Measurements from ENCODE around the gene TMEM221.

TMEM221 gene

GRCh38 chr19:17458970-17459369 lies 10.5 kb upstream of the TMEM221 start (continued):
- no peak for TF ChIP-seq ZNF565 (CRISPR knock-in tag; conservative IDR thresholded peaks at IDR 0.05; ENCODE audit: low read depth)
- no peak for TF ChIP-seq ISL1 (CRISPR knock-in tag; IDR thresholded peaks at IDR 0.05)
- no peak for TF ChIP-seq PPARA (CRISPR knock-in tag; IDR thresholded peaks at IDR 0.05; ENCODE audit: borderline replicate concordance)
- no peak for TF ChIP-seq SNAI2 (CRISPR knock-in tag; IDR thresholded peaks at IDR 0.05)
- TF ChIP-seq ESRRG (CRISPR knock-in tag; IDR thresholded peaks at IDR 0.05), result no peak
- TF ChIP-seq RARB (CRISPR knock-in tag; IDR thresholded peaks at IDR 0.05), result no peak
- TF ChIP-seq POU6F1 (CRISPR knock-in tag; IDR thresholded peaks at IDR 0.05; ENCODE audit: borderline replicate concordance, low read depth), result no peak
- TF ChIP-seq TCF4 (CRISPR knock-in tag; IDR thresholded peaks at IDR 0.05; ENCODE audit: borderline replicate concordance), result no peak
- TF ChIP-seq CREB5 (CRISPR knock-in tag; IDR thresholded peaks at IDR 0.05; ENCODE audit: low read depth), result no peak

DNA sequence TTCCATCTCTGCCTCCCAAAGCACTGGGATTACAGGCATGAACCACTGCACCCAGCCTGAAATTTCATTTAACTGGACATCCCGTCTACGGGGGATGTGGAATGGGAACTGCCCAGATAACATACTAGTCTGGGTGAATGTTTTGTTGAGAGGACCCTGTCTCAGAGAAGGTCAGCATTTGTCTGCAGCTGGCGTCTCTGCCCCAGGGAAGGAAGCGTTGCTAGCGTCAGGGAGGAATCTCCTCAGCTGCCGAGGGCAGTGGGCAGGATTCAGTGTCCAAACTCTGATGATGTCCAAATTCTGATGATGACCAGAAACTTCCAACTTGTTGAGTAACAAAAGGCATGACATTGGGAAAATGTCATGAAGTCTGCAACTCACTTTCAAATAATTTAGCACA lies 9.1 kb upstream of the TMEM221 start:
- ATAC-seq, result no peak

More for the DNA sequence above, 9.1 kb upstream of the TMEM221 start:
- TF ChIP-seq ZFP3 (CRISPR knock-in tag; IDR thresholded peaks at IDR 0.05) (no peak), ISL1 (CRISPR knock-in tag; IDR thresholded peaks at IDR 0.05) (no peak), OSR1 (CRISPR knock-in tag; IDR thresholded peaks at IDR 0.05) (no peak), CREB5 (CRISPR knock-in tag; IDR thresholded peaks at IDR 0.05; ENCODE audit: low read depth) (no peak), ZC3H10 (CRISPR knock-in tag; IDR thresholded peaks at IDR 0.05) (no peak), BACH2 (CRISPR knock-in tag; IDR thresholded peaks at IDR 0.05; ENCODE audit: borderline replicate concordance) (no peak), GLIS3 (CRISPR knock-in tag; IDR thresholded peaks at IDR 0.05) (no peak), ESRRG (CRISPR knock-in tag; IDR thresholded peaks at IDR 0.05) (no peak), PATZ1 (CRISPR knock-in tag; IDR thresholded peaks at IDR 0.05; ENCODE audit: borderline replicate concordance) (no peak), RARB (CRISPR knock-in tag; IDR thresholded peaks at IDR 0.05) (no peak), ZNF565 (CRISPR knock-in tag; conservative IDR thresholded peaks at IDR 0.05; ENCODE audit: low read depth) (no peak), POU6F1 (CRISPR knock-in tag; IDR thresholded peaks at IDR 0.05; ENCODE audit: borderline replicate concordance, low read depth) (no peak), SNAI2 (CRISPR knock-in tag; IDR thresholded peaks at IDR 0.05) (no peak)
- TF ChIP-seq, protein P1, sequence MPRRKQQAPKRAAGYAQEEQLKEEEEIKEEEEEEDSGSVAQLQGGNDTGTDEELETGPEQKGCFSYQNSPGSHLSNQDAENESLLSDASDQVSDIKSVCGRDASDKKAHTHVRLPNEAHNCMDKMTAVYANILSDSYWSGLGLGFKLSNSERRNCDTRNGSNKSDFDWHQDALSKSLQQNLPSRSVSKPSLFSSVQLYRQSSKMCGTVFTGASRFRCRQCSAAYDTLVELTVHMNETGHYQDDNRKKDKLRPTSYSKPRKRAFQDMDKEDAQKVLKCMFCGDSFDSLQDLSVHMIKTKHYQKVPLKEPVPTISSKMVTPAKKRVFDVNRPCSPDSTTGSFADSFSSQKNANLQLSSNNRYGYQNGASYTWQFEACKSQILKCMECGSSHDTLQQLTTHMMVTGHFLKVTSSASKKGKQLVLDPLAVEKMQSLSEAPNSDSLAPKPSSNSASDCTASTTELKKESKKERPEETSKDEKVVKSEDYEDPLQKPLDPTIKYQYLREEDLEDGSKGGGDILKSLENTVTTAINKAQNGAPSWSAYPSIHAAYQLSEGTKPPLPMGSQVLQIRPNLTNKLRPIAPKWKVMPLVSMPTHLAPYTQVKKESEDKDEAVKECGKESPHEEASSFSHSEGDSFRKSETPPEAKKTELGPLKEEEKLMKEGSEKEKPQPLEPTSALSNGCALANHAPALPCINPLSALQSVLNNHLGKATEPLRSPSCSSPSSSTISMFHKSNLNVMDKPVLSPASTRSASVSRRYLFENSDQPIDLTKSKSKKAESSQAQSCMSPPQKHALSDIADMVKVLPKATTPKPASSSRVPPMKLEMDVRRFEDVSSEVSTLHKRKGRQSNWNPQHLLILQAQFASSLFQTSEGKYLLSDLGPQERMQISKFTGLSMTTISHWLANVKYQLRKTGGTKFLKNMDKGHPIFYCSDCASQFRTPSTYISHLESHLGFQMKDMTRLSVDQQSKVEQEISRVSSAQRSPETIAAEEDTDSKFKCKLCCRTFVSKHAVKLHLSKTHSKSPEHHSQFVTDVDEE (CRISPR knock-in tag; IDR thresholded peaks at IDR 0.05), result no peak

Measured in SK-N-SH treated with all-trans-retinoic acid at 6 μM for 48 hours (cell line).